Stimulated activated CD4-positive, alpha-beta T cell treated with anti-CD3 and anti-CD28 coated beads, Interleukin-2, amount 100 ng/mL, for 24 hours (primary cell): ENCODE results near the gene DNAH6.
"Not testable (repeated sequence)": the region's sequence is repeated elsewhere in the genome, so short reads cannot be mapped to it uniquely, and the experiment has no call there.

Experiments
- DNase-seq, 2 donors: peaks; one replicate each; pipeline ENCODE4 v3.0.0-alpha.2; 2020

Gene DNAH6

GRCh38 chr2:84516234-84516986, at the start of gene DNAH6:
Gene DNAH6 (plus strand): TSS chr2:84516498. CDS start chr2:84517827, 1,329 bp downstream.
- DNase-seq, result peak; percentile 82 to 84

GRCh38 chr2:84467389-84467788, 48.9 kb upstream of the DNAH6 start:
- no peak for DNase-seq

- DNase-seq, result not testable (repeated sequence)
Measured at GRCh38 chr2:84472423-84472822, 43.9 kb upstream of the DNAH6 start.

GRCh38 chr2:84472856-84473565, 43.3 kb upstream of the DNAH6 start:
- DNase-seq, result no peak

- DNase-seq, result no peak
Measured at GRCh38 chr2:84474176-84474575, 42.1 kb upstream of the DNAH6 start.

- DNase-seq, result no peak
Measured at GRCh38 chr2:84477886-84478285, 38.4 kb upstream of the DNAH6 start.

GRCh38 chr2:84478867-84479266, 37.4 kb upstream of the DNAH6 start:
- no peak for DNase-seq

GRCh38 chr2:84481702-84482101, 34.6 kb upstream of the DNAH6 start:
- peak in 1 of 2 donors; percentile 2 for DNase-seq

GRCh38 chr2:84482603-84483002, 33.7 kb upstream of the DNAH6 start:
- no peak for DNase-seq

- DNase-seq, result no peak
Measured at GRCh38 chr2:84483320-84483719, 33.0 kb upstream of the DNAH6 start.

- no peak for DNase-seq
Measured at GRCh38 chr2:84486441-84487115, 29.7 kb upstream of the DNAH6 start.

GRCh38 chr2:84487298-84487996, 28.9 kb upstream of the DNAH6 start:
- no peak for DNase-seq

GRCh38 chr2:84491256-84491655, 25.0 kb upstream of the DNAH6 start:
- no peak for DNase-seq

- no peak for DNase-seq
Measured at GRCh38 chr2:84491741-84492140, 24.6 kb upstream of the DNAH6 start.

- DNase-seq, result no peak
Measured at GRCh38 chr2:84492571-84492970, 23.7 kb upstream of the DNAH6 start.

- DNase-seq, result no peak
Measured at GRCh38 chr2:84493514-84493913, 22.8 kb upstream of the DNAH6 start.

GRCh38 chr2:84494070-84494469, 22.2 kb upstream of the DNAH6 start:
- DNase-seq, result no peak

- peak in 1 of 2 donors; percentile 29 for DNase-seq
Measured at GRCh38 chr2:84495539-84496146, 20.7 kb upstream of the DNAH6 start.

GRCh38 chr2:84496386-84496785, 19.9 kb upstream of the DNAH6 start:
- no peak for DNase-seq

- DNase-seq, result no peak
Measured at GRCh38 chr2:84497285-84497684, 19.0 kb upstream of the DNAH6 start.

GRCh38 chr2:84498150-84498799, 18.0 kb upstream of the DNAH6 start:
- DNase-seq, result no peak

GRCh38 chr2:84511024-84511423, 5.3 kb upstream of the DNAH6 start:
- DNase-seq, result not testable (repeated sequence)
